H4 (cell line): ENCODE results near the gene DGCR6L. TPM values are rescaled to one million over a fixed set of nuclear protein-coding genes. Genes with fewer than 3 reads are reported as not detected.
"Not testable (repeated sequence)": the region's sequence is repeated elsewhere in the genome, so short reads cannot be mapped to it uniquely, and the experiment has no call there.

Source experiments
- DNase-seq: peaks from one replicate; pipeline ENCODE4 v3.0.0-alpha.2; 2015; ENCODE audit warnings: low spot score
- total RNA-seq: library from RNA; depleted of rRNA; stranded (reverse); fragments of >200 nt; shearing (Covaris generic); gene quantifications from 2 replicates; pipeline ENCODE4 v1.2.3, GENCODE V29; 2014

DGCR6L gene
- total RNA-seq, 1 experiment from 2014 or later = 36.8 TPM

DNA sequence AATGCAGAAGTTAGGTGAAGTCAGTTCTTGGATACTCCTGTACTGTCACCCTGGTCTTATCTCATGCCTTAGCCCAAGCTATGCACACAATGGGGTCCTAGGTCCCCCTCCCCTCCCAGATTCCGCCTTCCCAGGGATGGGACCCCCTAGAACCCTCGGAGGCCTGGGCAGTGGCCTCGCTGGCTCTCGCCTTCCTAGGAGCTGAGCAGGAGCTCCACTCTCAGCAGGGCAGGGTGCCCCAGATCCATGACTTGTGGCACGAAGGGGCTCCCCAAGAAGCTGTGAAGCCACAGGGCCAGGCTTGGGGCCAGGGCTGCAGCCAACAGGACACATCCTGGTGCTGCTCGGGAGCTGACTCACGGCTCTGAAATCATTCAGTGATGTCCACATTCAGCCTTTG lies 9.7 kb downstream of the DGCR6L start:
- not testable (repeated sequence) for DNase-seq

- DNase-seq = not testable (repeated sequence)
Observed at GRCh38 chr22:20308806-20309650, 10.8 kb downstream of the DGCR6L start.

GRCh38 chr22:20307448-20308447 lies 12.1 kb downstream of the DGCR6L start:
- not testable (repeated sequence) for DNase-seq

DNA sequence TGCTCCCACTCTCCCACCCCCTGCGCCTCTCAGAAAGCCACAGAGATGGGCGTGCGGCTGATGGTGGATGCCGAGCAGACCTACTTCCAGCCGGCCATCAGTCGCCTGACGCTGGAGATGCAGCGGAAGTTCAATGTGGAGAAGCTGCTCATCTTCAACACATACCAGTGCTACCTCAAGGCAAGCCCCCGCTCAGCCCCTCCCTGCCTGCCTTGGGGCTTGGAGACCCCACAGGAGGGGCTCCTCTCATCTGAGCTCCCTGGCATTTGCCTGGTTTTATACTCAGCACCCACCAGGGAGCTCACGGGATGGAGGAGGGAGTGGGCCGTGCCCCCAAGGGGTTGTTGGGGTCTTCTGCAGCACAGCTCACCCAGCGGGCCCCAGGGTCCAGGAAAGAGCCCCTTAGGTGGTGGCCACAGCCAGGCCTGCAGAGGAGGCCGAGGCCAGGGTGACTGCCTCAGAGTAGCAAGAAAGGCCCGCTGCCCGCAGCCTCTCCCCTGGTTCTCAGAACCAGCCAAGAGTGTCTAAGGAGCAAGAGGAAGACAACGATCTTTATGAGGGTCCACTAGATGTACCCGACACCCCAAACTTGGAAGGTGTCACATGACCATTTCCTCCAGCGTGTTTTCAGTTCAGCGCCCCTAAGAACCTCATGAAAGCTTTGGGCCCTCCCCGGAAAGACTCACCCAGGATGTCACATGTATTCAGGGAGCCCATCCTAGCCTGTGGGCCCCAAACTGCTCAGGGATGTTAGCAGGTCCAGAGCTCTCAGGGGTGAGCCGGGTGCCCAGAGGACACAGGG lies 13.0 kb downstream of the DGCR6L start:
- not testable (repeated sequence) for DNase-seq

GRCh38 chr22:20305894-20306645 lies 13.8 kb downstream of the DGCR6L start:
- DNase-seq = no peak

DNA sequence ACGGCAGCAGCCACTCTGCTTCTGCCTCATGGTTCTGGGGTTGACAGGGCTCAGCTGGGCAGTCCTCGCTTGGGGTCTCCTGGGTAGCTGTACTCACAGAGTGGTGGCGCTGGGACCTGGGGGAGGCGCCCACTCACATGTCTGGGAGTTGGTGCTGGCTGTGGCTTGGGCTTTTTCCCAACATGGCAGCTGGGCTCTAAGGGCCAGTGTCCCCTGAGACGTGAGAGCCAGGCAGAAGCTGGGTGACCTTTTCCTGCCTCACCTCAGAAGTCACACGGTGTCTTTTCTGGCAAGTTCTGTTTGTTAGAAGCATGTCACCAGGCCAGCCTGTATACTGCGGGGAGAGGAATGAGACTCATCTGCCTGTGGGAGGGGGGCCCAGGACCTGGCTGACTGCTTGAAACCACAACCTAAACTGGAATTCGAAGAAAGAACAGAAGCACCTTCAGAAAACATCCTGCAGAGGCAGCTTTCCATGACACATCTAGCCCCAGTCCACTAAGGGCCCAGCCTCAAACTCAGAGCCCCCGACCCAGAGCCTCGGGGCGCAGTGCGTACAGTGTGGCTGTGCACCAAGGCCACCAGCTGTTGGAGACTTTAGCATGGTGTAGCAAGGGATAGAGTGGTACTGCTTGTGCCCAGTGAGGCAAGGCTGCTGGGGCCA lies 14.5 kb downstream of the DGCR6L start:
- DNase-seq = not testable (repeated sequence)

DNA sequence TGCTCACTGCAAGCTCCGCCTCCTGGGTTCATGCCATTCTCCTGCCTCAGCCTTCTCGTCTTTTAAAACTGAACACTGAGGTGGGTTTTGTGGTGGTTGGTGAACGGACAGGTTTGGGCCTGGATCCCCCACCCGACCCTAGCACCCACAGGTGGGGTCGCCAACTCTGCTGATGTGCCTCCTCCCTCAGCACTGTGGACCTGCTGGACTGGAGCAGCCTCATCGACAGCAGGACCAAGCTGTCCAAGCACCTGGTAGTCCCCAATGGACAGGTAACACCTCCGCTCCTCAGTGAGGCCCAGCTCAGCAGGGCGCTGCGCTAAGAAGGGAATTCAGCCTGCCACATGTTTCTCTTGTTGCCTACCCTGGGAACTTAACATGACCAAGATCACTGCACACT lies 15.2 kb downstream of the DGCR6L start:
- no peak for DNase-seq

- not testable (repeated sequence) for DNase-seq
Observed at GRCh38 chr22:20303229-20303534, 16.7 kb downstream of the DGCR6L start.

- no peak for DNase-seq
Observed at GRCh38 chr22:20302438-20303228, 17.2 kb downstream of the DGCR6L start.

GRCh38 chr22:20299746-20300136 lies 20.1 kb downstream of the DGCR6L start:
- DNase-seq = no peak

DNA sequence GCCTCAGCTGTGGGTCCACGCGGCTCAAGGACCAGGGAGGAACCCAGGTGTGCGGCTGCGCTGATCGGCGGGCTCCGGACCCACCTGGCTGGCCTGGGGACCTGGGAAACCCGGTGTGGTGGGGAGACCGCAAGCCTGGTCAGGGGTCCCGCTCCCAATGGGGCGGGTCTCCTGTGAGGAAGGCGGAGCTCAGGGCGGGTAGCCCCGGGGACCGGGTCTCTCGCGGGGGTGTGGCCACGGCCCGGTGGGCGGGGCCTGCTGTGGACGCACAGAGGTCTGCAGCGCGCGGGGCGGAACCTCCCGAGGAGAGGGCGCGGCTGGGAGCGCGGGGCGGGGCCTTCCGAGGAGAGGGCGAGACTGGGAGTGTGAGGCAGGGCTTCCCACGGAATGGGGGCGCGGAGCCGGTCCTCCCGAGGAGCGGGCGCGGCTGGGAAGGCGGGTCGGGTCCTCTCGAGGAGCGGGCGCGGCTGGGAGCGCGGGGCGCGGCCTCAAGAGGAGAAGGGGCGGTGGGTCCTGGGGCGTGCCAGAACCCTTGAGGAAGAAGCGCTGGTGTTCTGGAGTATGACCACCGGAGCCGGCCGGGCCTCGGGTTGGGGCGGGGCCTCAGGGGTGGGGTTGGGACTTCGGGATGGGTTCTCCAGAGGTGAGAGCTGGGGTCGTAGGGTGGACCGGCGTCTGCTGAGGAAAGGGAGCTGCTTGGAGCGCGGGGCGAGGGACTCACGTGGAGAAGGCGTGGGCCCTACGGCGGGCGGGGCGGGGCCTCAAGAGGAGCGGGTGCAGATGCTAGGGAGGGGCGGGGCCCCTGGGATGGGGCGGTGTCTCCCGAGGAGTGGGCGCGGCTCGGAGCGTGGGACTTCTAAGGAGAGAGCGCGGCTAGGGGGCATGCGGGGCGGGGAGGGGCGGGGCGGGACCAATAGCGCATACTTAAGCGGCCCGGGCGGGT lies 20.8 kb downstream of the DGCR6L start:
- peak; percentile 38 for DNase-seq

- DNase-seq = no peak
Observed at GRCh38 chr22:20298110-20298802, 21.6 kb downstream of the DGCR6L start.

GRCh38 chr22:20297414-20298109 lies 22.3 kb downstream of the DGCR6L start:
- no peak for DNase-seq

- no peak for DNase-seq
Observed at GRCh38 chr22:20296598-20296997, 23.3 kb downstream of the DGCR6L start.

DNA sequence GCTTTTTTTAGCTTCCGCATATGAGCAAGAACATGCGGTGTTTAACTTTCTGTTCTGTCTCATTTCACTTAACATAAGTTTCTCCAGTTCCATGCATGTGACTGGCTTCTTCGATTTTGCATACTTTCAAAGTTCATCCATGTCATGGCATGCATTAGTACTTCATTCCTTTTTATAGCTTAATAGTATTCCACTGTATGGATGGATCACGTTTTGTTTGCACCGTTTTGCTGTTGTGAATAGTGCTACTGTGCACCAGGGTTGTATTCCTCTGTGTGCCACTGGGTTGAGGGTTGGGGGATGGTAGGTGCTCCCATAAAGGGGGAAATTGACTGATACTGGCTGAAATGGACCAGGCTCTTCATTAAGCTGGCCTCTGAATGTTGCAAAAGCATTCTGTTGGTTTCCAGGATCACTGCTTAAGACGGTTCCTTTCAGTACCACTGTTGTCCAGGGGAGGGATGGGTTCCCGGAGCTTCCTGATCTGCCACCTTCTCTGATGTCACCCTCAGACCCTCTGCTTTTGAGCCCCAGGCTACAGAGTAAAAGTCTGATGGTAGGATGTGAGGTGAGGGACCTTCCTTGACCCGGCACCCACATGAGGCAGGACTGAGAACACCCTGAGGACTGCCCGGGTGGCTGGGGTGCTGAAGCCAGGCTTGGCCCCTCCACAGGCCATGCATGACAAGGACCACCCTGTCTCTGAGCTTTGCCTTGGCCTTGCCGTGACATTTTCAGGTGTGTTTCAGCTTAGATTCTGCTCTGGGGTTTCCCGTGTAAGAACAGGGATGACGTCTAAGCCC lies 24.4 kb downstream of the DGCR6L start:
- no peak for DNase-seq

- DNase-seq = no peak
Observed at GRCh38 chr22:20292673-20293232, 27.1 kb downstream of the DGCR6L start.
